CD14-positive monocyte (primary cell): ENCODE data around the gene USP31. TPM values are rescaled to one million over a fixed set of nuclear protein-coding genes. Genes with fewer than 3 reads are reported as not detected.

Source experiments
- DNase-seq, 3 donors: peaks; one replicate each; pipeline ENCODE4 v3.0.0-alpha.2; 2011 to 2022
- H2AFZ ChIP-seq: 2 replicates; pipeline ENCODE4 v1.6.0; 2012; ENCODE audit warnings: mild to moderate bottlenecking, low read depth, low read length, inconsistent platforms; ENCODE audit not compliant: insufficient read depth, poor library complexity, severe bottlenecking
- H3K27ac ChIP-seq, 2 donors: 1 replicate in 1 of 2; 2 replicates in 1 of 2; pipeline ENCODE4 v1.5.1; 2012 to 2013; ENCODE audit warnings: low read length in 2 of 2, control low read depth in 1 of 2, inconsistent platforms in 1 of 2, low read depth in 1 of 2, mild to moderate bottlenecking in 1 of 2
- H3K27me3 ChIP-seq, 2 donors: one replicate each; pipeline versions ENCODE4 v1.6.0 to v1.6.1; 2011 to 2013; ENCODE audit warnings: low read length in 2 of 2; ENCODE audit not compliant: control insufficient read depth in 2 of 2, insufficient read depth in 2 of 2
- H3K36me3 ChIP-seq, 2 donors: replicated peaks in 1 of 2; 1 replicate in 1 of 2; 2 replicates in 1 of 2; pipeline versions ENCODE4 v1.5.1 to v1.6.1; 2012 to 2013; ENCODE audit warnings: low read length in 2 of 2, control low read depth in 1 of 2, inconsistent platforms in 1 of 2, mild to moderate bottlenecking in 1 of 2; ENCODE audit not compliant: insufficient read depth in 2 of 2, control insufficient read depth in 1 of 2
- H3K4me1 ChIP-seq, 2 donors: 1 replicate in 1 of 2; 2 replicates in 1 of 2; pipeline versions ENCODE4 v1.5.1 to v1.6.1; 2012 to 2013; ENCODE audit warnings: low read length in 2 of 2, control low read depth in 1 of 2, inconsistent platforms in 1 of 2, mild to moderate bottlenecking in 1 of 2, moderate library complexity in 1 of 2; ENCODE audit not compliant: insufficient read depth in 2 of 2, control insufficient read depth in 1 of 2
- H3K4me2 ChIP-seq: replicated peaks from 2 replicates; pipeline ENCODE3; 2012; ENCODE audit warnings: low read length, moderate library complexity, mild to moderate bottlenecking; ENCODE audit not compliant: poor library complexity, severe bottlenecking; ENCODE audit errors: extremely low read depth
- H3K4me3 ChIP-seq, 3 experiments: fragments of 200-600 bp in 1 of 3; sonication (generic) in 1 of 3; replicated peaks in 1 of 3; 1 replicate in 2 of 3; 2 replicates in 1 of 3; pipeline ENCODE4 v1.5.1; 2011 to 2013; ENCODE audit warnings: low read length in 3 of 3, mild to moderate bottlenecking in 3 of 3, control low read depth in 2 of 3, low read depth in 2 of 3, inconsistent platforms in 1 of 3, moderate library complexity in 1 of 3
- H3K79me2 ChIP-seq: 2 replicates; pipeline ENCODE4 v1.6.0; 2012; ENCODE audit warnings: mild to moderate bottlenecking, control low read depth, inconsistent platforms, low read length, moderate library complexity; ENCODE audit not compliant: insufficient read depth
- H3K9ac ChIP-seq: 2 replicates; pipeline ENCODE4 v1.6.0; 2017; ENCODE audit warnings: low read length, mild to moderate bottlenecking; ENCODE audit not compliant: insufficient read depth, poor library complexity, severe bottlenecking
- H3K9me3 ChIP-seq, 2 donors: replicated peaks in 1 of 2; 1 replicate in 1 of 2; 2 replicates in 1 of 2; pipeline versions ENCODE4 v1.5.1 to v1.6.1; 2012 to 2013; ENCODE audit warnings: low read length in 2 of 2, control low read depth in 1 of 2; ENCODE audit not compliant: control insufficient read depth in 1 of 2, insufficient read depth in 1 of 2
- H4K20me1 ChIP-seq: 2 replicates; pipeline ENCODE4 v1.6.0; 2012; ENCODE audit warnings: mild to moderate bottlenecking, low read length, control low read depth, moderate library complexity; ENCODE audit not compliant: insufficient read depth
- H3K27ac Mint-ChIP-seq, 7 donors: one replicate each; pipeline ENCODE4 v1.8.0; 2020; ENCODE audit warnings: mild to moderate bottlenecking in 7 of 7, mixed read lengths in 7 of 7, moderate library complexity in 6 of 7, inconsistent platforms in 2 of 7
- H3K27me3 Mint-ChIP-seq, 3 donors: one replicate each; pipeline ENCODE4 v1.8.0; 2021 to 2022; ENCODE audit warnings: low read depth in 3 of 3, mild to moderate bottlenecking in 3 of 3, mixed read lengths in 3 of 3, moderate library complexity in 3 of 3, inconsistent platforms in 1 of 3
- H3K36me3 Mint-ChIP-seq, 2 donors: one replicate each; pipeline ENCODE4 v1.8.0; 2020; ENCODE audit warnings: mixed read lengths in 2 of 2, inconsistent platforms in 1 of 2, mild to moderate bottlenecking in 1 of 2
- H3K4me1 Mint-ChIP-seq: one replicate; pipeline ENCODE4 v1.8.0; 2020; ENCODE audit warnings: mild to moderate bottlenecking, mixed read lengths
- H3K4me3 Mint-ChIP-seq, 2 donors: one replicate each; pipeline ENCODE4 v1.8.0; 2020; ENCODE audit warnings: mild to moderate bottlenecking in 2 of 2, mixed read lengths in 2 of 2, moderate library complexity in 1 of 2
- H3K9me3 Mint-ChIP-seq, 7 donors: one replicate each; pipeline ENCODE4 v1.8.0; 2020 to 2022; ENCODE audit warnings: mixed read lengths in 7 of 7, mild to moderate bottlenecking in 6 of 7, moderate library complexity in 6 of 7, inconsistent platforms in 2 of 7
- CTCF ChIP-seq: fragments of 200-600 bp; IDR thresholded peaks from one replicate; pipeline ENCODE4 v1.8.0; 2022; ENCODE audit warnings: antibody characterized with exemption, mild to moderate bottlenecking
- WGBS: methylation state at CpG from one replicate; pipeline ENCODE4 v1.1.5; 2013; ENCODE audit warnings: missing lambda C conversion rate; ENCODE audit not compliant: insufficient coverage; 5-methylcytosine and 5-hydroxymethylcytosine counted together
- intact Hi-C, 2 donors: fragments of 100-400 bp; cut with micrococcal nuclease; formaldehyde crosslinking; loops; one replicate each; pipeline versions ENCODE4 v1.15.0 to v1.15.1; 2023
- polyA plus RNA-seq, 3 donors: library from polyadenylated mRNA; depleted of rRNA in 1 of 3; unstranded in 2 of 3; stranded (reverse) in 1 of 3; fragments of 300-500 nt in 2 of 3; fragments of >200 nt in 1 of 3; fragmentation: Illumina TruSeq in 2 of 3; gene quantifications; 1 replicate in 2 of 3; 2 replicates in 1 of 3; pipeline ENCODE4 v1.2.3, GENCODE V29; 2012 to 2021

The USP31 gene
- polyA plus RNA-seq, 3 donors, result 0.15 to 4.1 (median 0.36) TPM

DNA sequence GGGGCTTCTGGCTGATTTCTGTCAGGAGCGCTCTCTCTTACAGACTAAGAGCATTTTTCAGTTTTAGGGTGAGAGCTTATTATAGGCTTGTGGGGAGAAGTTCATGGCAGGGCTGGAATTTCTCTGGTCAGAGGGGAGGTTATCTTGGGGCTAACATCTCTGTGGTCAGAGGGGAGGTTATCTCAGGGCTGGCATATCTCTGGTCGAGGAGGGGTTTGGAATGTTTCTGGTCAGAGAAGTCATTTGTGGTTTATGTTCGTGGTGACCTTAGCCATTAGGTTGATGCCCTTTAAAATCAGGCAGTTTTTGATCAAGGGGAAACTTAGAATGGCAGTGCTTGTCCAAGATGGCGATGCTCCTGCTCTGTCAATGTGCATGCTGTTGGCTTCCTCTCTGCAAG is 10.8 kb upstream of the USP31 start:
- H3K4me3 Mint-ChIP-seq, result no peak overlapping the region
- Histone ChIP-seq H3K9me3 (no peaks in the 10 kb centered on the region), H3K4me2 (no peak overlapping the region), H3K4me1 (no peaks in the 10 kb centered on the region), H3K36me3 (no peaks in the 10 kb centered on the region), H3K27me3 (peaks cover under 1 to 5% of the 10 kb centered on the region in 2 donors), H3K27ac (no peak overlapping the region), H3K9ac (no peak overlapping the region), H2AFZ (no peak overlapping the region), H3K4me3 (no peak overlapping the region), H3K79me2 (no peaks in the 10 kb centered on the region), H4K20me1 (no peaks in the 10 kb centered on the region)
- no peaks in the 10 kb centered on the region for H3K36me3 Mint-ChIP-seq
- intact Hi-C loops, result loop anchor here in 1 of 2 donors (2.0 kb wide), 1 partner anchor 25 kb away; no protein-coding TSS in a partner anchor
- H3K27ac Mint-ChIP-seq, result no peak overlapping the region
- peaks cover 10 to 25% (median 17%) of the 10 kb centered on the region in 3 donors for H3K27me3 Mint-ChIP-seq
- DNase-seq, result no peak
- no peak for TF ChIP-seq CTCF
- H3K9me3 Mint-ChIP-seq, result peaks cover 0 to 3% (median 0%) of the 10 kb centered on the region in 7 donors
- WGBS, result 74% methylated on average over 3 of the region's 4 CpGs
- peaks cover 5% of the 10 kb centered on the region for H3K4me1 Mint-ChIP-seq

DNA sequence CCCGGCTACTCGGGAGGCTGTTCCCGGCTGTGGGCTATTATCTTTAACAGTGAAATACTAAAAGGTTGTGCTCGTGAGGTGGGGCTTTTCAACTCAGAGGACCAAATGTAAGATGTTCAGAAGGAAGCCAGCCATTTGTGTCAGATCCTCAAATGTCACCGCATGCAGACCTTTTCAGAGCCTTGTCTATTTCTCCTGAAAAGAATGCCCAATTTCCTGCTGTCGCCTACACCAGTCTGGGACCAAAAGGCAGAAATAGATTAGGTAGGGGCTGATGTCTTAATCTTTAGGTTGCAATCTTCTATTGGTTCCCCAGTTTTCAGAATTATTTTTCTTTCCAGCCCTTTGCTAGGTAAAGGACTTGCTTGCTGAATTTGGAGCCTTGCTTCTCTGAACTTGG is 8.9 kb upstream of the USP31 start:
- Histone ChIP-seq H3K4me1 (no peaks in the 10 kb centered on the region), H2AFZ (no peak overlapping the region), H3K9me3 (no peaks in the 10 kb centered on the region), H3K27me3 (peaks cover 0 to 6% of the 10 kb centered on the region in 2 donors), H3K9ac (no peak overlapping the region), H3K36me3 (no peaks in the 10 kb centered on the region), H3K27ac (no peak overlapping the region), H3K4me2 (no peak overlapping the region), H3K79me2 (no peaks in the 10 kb centered on the region), H4K20me1 (no peaks in the 10 kb centered on the region), H3K4me3 (no peak overlapping the region)
- H3K27me3 Mint-ChIP-seq, result peaks cover 15 to 23% (median 16%) of the 10 kb centered on the region in 3 donors
- peaks cover 0 to 1% (median 0%) of the 10 kb centered on the region in 7 donors for H3K9me3 Mint-ChIP-seq
- H3K4me3 Mint-ChIP-seq, result no peak overlapping the region
- no peaks in the 10 kb centered on the region for H3K4me1 Mint-ChIP-seq
- DNase-seq, result no peak
- WGBS, result 94% methylated on average over 3 of the region's 6 CpGs
- no peaks in the 10 kb centered on the region for H3K36me3 Mint-ChIP-seq
- intact Hi-C loops, result no loop called here
- no peak overlapping the region for H3K27ac Mint-ChIP-seq
- TF ChIP-seq CTCF, result no peak
